Suppressor macrophage treated with lipopolysaccharide for 4 hours (primary cell): ENCODE data around the gene USP2.

Experiments
- DNase-seq: peaks from one replicate; pipeline ENCODE4 v3.0.0-alpha.2; 2020

The USP2 gene, protein sequence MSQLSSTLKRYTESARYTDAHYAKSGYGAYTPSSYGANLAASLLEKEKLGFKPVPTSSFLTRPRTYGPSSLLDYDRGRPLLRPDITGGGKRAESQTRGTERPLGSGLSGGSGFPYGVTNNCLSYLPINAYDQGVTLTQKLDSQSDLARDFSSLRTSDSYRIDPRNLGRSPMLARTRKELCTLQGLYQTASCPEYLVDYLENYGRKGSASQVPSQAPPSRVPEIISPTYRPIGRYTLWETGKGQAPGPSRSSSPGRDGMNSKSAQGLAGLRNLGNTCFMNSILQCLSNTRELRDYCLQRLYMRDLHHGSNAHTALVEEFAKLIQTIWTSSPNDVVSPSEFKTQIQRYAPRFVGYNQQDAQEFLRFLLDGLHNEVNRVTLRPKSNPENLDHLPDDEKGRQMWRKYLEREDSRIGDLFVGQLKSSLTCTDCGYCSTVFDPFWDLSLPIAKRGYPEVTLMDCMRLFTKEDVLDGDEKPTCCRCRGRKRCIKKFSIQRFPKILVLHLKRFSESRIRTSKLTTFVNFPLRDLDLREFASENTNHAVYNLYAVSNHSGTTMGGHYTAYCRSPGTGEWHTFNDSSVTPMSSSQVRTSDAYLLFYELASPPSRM

DNA sequence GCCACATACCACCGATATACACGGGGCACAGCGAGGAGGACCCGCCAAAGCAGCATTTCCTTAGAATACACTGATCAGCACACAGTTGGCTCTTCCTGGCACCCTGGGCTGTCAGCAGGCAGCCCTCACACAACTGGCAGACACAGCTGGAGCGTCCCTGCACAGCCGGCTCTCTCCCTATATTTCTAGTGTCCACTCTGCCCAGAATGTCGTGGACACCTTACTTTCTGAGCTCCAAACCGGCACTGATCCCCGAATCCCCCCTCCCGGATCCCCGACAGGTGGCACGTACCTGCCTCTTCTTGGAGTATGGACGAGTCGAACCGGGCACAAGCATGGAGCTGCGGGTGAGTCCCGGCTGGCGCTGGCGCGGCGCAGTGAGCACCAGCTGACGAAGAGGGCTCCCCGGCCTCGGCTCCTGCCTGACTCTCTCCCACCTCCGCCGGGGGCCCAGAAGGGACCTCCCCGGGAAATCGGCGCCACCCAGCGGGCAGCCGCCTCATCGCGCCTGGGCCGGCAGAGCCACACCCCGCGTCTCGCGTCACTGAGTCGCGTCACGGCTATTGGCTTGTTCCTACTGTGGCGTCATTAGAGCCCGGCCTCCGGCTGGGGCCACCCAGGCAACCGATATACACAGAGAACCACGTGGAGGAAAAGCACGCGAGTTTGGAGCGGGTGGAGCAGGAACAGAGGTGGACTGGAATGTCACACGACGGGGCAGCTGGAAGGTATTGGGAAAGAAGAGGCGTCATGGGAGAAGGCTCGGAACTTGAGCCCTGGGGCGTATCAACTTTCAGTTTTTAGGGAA is at the start of gene USP2:
TSS of gene USP2 (minus strand) at position 510 of the 808 bp plus-strand sequence. CDS start 8,210 bp downstream, outside the sequence.
- DNase-seq: peak; percentile 97

DNA sequence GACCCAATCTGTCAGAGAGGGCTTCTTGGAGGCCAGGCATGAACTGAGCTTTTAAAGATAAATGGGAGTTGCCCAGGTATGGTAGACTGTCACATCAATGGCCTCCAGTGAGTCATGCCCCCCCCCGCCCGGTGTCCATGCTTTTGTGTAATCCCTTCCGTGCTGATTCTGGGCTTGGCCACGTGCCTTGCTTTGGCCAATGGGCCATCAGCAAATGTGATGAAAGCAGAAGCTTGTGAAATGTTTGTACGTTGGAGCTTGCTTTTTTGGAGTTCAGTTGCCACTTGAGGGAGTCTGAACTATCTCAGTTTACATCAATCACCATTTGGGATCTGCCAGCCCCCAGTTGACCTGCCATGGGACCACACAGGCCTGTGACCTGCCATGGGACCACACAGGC is 45.8 kb upstream of the USP2 start:
- DNase-seq: no peak

DNA sequence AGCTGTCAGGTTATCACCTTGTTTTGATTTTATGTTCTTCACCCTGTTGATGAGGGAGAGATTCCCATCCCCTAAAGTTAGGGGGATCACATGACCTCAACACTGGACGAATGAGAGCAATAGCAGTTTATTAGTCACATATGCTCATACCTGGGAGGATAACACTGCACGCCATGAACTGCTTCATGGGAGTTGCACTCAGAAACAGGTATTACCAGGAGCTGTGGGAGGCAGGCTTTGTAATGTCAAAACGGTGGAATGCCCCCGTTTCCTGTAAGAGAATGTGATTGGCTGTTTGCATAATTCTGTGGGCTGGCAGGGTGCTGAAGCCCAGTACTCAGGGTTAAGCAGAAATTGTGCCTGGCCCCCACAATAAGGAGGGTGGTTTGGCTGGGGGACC is 44.7 kb upstream of the USP2 start:
- no peak for DNase-seq

DNA sequence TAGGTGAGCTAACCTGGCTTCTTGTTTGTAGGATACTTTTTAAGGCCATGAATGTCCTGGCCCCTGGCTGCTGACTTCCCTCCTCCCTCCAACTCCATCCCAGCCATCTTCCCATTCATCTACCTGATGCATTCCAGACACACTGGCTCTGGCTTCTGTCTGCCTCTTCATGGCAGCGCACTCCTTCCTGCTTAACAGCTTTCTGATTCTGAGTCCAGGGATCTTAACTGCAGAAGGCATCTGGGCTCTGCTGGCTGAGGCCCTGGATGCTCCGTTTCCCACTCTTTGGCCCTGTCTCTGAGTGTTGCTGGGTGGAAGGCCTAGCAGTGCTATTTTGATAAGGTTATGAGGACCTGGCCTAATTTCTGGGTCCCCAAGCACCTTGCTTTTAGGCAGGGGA is 43.3 kb upstream of the USP2 start:
- no peak for DNase-seq

GRCh38 chr11:119424276-119424675 is 42.8 kb upstream of the USP2 start:
- DNase-seq: no peak

- DNase-seq: no peak
These were observed 42.2 kb upstream of the USP2 start for GRCh38 chr11:119423509-119424254.

DNA sequence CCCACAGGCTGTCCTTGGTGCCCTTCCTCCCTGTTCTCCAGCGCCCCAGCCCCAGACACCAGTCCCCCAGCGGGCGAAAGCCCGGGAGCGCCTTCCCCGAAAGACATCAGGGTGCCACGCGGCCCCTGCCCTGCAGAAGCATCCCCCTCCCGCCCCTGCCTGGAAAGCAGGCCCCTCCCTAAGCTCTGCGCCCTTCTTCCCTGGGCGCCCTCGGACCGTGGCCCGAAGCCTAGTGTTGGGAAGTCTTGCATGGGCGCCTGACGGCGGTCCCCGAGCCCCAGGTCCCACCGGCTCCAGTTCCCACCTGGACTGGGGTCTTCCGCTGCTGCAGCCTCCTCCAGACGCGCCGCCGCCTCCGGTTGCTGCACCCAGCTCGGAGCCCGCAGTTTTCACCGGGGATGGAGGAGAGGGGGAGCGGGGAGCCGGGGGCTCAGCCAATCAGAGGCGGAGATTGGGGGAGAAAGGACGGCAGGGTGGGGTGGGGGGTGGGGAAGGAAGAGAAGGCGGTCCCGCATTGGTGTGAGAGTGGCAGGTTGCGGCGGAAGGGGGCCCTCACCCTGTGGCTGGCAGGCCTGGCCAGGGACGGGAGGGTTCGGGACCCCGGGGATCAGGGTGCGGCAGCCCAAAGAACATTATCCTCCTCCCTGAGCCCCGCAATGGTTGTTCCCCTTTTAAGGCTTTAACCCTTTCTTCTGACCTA is 41.5 kb upstream of the USP2 start, which contains the start of gene THY1:
TSS of gene THY1 (minus strand) at position 364 of the 700 bp plus-strand sequence. CDS start 2,267 bp downstream, outside the sequence.
- no peak for DNase-seq

DNA sequence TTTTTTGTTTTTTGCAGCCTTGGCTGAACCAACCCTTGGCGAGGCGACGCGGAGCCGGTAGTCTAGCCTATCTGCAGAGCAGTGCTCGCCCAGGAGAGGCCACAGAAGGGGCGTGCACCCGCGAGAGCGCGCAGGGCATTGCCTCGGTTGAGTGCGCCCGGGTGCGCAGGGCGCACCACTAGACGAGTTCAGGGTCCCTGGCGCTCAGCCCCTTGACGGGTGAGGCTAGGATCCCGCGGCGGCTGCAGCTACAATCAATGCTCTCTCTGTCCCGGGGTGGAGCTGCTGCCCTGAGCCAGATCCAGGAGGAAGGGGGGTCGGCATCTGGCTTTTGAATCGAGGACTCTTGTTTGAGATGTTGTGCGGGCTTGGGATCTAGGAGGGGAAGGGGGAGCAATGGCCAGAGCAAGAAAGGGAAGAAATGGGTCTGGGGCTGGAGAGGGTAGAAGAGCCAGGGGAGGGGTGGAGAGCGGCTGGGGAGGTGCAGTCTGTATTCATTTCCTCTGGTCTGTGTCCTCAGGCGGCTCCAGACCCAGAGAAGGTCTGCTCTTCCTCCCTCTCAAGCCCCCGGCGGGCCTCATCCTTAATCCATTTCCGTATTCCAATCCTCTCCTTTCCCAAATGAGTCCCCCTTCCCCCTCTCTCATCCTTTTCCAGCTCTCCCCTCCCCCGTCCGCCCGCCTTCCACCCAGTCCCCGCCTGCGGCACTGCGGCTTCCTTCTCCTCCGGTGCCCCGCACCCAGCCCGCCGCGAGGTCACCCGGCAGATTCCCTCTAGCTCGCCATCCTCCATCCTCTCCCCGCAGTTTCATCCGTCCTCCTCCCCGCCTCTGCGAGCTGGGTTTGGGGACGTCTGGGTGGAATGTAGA is 40.7 kb upstream of the USP2 start:
- no peak for DNase-seq

DNA sequence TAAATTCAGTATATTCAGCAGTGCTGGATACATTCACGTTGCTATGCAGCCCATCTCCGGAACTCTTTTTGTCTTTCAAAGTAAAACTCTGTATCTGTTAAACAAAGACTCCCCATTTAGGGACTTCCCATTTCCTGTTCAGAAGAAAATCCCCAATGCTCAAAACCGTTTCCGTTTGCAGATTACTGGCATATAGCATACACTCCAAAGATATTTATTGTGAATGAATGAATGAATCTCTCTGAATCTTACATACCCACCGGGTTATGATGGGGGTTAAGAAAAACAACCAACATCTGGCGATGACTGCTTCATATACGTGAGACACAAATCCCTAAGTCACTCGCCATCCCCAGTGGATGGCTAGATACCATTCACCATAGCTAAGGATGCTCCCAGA is 39.9 kb upstream of the USP2 start:
- DNase-seq: no peak

DNA sequence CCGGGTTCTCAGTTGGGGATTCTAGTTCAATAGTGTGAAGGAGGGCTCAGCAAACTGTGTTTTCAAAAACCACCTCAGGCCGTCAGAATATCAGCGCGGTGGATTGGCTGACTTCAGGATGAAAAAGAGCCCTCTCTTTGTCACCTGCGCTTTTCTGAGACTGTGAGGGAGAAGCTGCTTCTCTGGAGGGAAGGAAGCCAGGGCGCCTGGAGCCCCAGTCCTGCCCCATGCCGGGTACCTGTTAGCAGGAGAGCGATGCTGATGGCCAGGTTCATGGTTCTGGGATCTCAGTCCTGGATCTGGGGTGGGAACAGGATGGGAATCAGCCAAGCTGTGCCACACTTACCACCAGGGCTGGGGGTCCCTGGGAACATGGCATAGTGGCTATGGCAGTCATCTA is 39.1 kb upstream of the USP2 start:
- DNase-seq: no peak

GRCh38 chr11:119419834-119420492 is 38.5 kb upstream of the USP2 start:
- no peak for DNase-seq

DNA sequence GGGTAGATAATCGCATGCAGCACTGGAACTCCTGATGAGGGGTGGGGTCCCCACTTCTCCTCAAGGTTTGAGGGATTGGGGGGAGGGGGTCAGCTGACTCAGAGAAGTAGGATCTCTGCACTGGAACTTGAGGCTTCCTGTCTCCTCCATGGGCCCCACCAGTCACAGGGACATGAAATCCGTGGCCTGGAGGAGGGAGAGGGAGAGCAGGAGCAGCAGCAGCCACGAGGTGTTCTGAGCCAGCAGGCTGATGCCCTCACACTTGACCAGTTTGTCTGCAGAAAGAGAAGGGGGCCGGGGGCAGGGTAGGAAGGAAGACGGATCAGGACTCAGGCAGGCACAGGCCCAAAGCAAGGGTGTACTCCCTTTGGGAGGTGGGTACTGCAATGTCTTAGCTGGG is 37.8 kb upstream of the USP2 start:
- DNase-seq: no peak

- DNase-seq: no peak
These were observed 37.3 kb upstream of the USP2 start for GRCh38 chr11:119418759-119419158.

GRCh38 chr11:119417726-119418540 is 36.4 kb upstream of the USP2 start:
- no peak for DNase-seq

GRCh38 chr11:119416606-119417580 is 35.4 kb upstream of the USP2 start:
- no peak for DNase-seq

GRCh38 chr11:119415966-119416365 is 34.5 kb upstream of the USP2 start:
- DNase-seq: no peak

GRCh38 chr11:119415517-119415916 is 34.0 kb upstream of the USP2 start:
- DNase-seq: no peak

- no peak for DNase-seq
These were observed 33.2 kb upstream of the USP2 start for GRCh38 chr11:119414734-119415133.
